Activated naive CD8-positive, alpha-beta T cell treated with anti-CD3 and anti-CD28 coated beads, Interleukin-2, amount 50 U/mL, for 16 hours (primary cell): Measurements from ENCODE around the gene LSM11.

ENCODE experiments used
- DNase-seq: peaks from one replicate; pipeline ENCODE4 v3.0.0-alpha.2; 2020; ENCODE audit warnings: low read depth, low spot score

The LSM11 gene

DNA sequence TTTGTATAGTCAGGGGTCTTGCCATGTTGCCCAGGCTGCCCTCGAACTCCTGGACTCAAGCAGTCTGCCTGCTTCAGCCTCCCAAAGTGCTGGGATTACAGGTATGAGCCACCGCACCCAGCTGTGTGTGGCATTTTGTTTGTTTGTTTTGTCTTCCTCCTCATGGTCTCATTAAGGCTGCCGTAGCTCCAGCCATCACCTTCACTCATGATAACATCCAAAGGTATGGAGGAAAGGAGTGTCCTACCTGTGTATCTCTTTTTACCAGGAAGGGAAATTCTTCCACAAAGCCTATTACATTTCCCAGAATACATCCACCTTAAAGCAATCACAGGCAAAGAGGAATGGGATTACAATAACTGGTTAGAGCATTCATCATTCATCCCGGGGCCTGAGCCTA, 27.2 kb downstream of the LSM11 start:
- no peak for DNase-seq

- DNase-seq, result no peak
These were observed 28.6 kb downstream of the LSM11 start for GRCh38 chr5:157772127-157772526.

GRCh38 chr5:157778121-157778805, 34.8 kb downstream of the LSM11 start:
- no peak for DNase-seq

- DNase-seq, result no peak
These were observed 35.7 kb downstream of the LSM11 start for GRCh38 chr5:157779221-157779620.

DNA sequence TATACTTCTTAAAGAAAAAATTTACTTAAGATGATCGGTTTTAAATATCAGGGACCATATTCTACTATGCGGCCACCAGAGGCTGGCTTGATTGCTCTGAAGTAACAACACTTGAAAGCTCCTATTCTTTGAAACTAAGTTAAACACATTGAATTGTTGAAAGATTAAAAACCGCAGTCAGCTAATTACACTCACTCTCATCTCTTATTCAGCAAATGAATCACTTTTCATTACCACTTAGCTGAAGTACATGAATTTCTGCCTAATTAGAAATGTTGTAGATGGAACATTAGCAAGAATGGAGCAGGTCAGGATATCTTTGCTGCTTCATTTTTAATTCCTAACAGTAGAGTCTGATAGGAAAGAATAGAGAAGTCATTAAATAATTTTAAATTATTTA, 42.3 kb downstream of the LSM11 start:
- DNase-seq, result no peak

DNA sequence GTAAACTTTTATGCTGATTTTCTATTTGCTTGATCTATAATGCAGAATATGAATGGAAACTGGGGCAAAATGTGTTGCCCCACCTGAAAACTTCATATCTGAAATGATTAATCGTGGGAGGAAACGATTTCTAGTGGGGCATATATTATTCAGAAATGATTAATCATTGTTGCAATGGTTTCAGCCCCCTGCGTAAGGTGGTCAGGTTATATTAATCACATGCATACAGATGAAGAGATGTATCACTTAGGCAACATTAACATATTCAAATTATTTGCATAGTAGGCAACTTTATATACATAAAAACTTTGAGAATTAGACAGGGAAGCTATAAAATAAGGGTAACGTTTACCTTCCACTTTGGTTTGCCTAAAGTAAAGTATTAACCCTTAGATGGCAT, 49.8 kb downstream of the LSM11 start:
- DNase-seq, result no peak

DNA sequence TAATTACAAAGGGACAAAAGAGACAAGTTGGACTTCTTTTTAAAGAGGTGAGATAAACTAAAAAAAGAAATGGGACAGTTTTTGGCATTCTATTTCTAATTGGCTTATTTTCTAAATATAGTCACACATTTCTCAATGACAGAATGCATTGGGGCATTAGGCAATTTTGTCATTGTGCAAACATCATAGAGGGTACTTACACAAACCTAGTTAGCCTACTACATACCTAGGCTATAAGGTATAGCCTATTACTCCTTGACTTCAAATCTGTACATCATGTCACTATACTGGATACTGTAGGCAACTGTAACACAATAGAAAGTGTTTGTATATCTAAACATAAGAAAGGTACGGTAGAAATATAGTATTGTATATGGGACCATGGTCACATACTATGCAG, 56.1 kb downstream of the LSM11 start:
- DNase-seq, result no peak

- no peak for DNase-seq
These were observed 56.6 kb downstream of the LSM11 start for GRCh38 chr5:157800137-157800536.

- no peak for DNase-seq
These were observed 59.2 kb downstream of the LSM11 start for GRCh38 chr5:157802736-157803135.

GRCh38 chr5:157808043-157808442, 64.5 kb downstream of the LSM11 start:
- DNase-seq, result no peak
